ENCODE data around the gene SLC22A3. TPM values are rescaled to one million over a fixed set of nuclear protein-coding genes. Genes with fewer than 3 reads are reported as not detected.
A peak's percentile ranks its signal among the peaks of the same experiment; 100 is the strongest.

SLC22A3 gene
- total and polyA plus RNA-seq, 8 donors: 2.0 to 29.3 (median 7.2) TPM

- DNase-seq: no peak
- no peaks in the 10 kb centered on the region for H3K36me3 ChIP-seq
- H3K27me3 ChIP-seq: no peaks in the 10 kb centered on the region
- no peaks in the 10 kb centered on the region for H3K9me3 ChIP-seq
- peak overlapping the region in 3 of 5 donors; percentile 1 to 76 (median 4) for H3K27ac ChIP-seq
- peaks cover 15 to 36% (median 26%) of the 10 kb centered on the region in 4 donors for H3K4me1 ChIP-seq
- TF ChIP-seq EP300 (IDR thresholded peaks at IDR 0.05) (no peak), POLR2AphosphoS5 (IDR thresholded peaks at IDR 0.05) (no peak), CTCF (IDR thresholded peaks at IDR 0.05) (no peak), POLR2A (IDR thresholded peaks at IDR 0.05) (no peak)
- intact Hi-C loops (cut with DNase I; ENCODE audit: low total_unique reads): no loop called here
- H3K4me3 ChIP-seq: no peak overlapping the region
- 70 to 80% (median 73%) methylated on average over 4 of the region's 4 CpGs for WGBS, 5 donors
Measured at GRCh38 chr6:160429620-160429895, 81.4 kb downstream of the SLC22A3 start.

- intact Hi-C loops (cut with DNase I; ENCODE audit: low total_unique reads): no loop called here
- H3K9me3 ChIP-seq: no peaks in the 10 kb centered on the region
- H3K36me3 ChIP-seq: no peaks in the 10 kb centered on the region
- TF ChIP-seq CTCF (IDR thresholded peaks at IDR 0.05) (no peak), POLR2A (IDR thresholded peaks at IDR 0.05) (no peak), POLR2AphosphoS5 (IDR thresholded peaks at IDR 0.05) (peak in 1 of 3 donors; percentile 47), EP300 (IDR thresholded peaks at IDR 0.05) (no peak)
- H3K27me3 ChIP-seq: no peaks in the 10 kb centered on the region
- no peak overlapping the region for H3K4me3 ChIP-seq
- DNase-seq: peak in 1 of 2 donors; percentile 19
- peaks cover 15 to 36% (median 26%) of the 10 kb centered on the region in 4 donors for H3K4me1 ChIP-seq
- peak overlapping the region in 4 of 5 donors; percentile 60 to 76 (median 70) for H3K27ac ChIP-seq
- WGBS, 5 donors: 58 to 79% (median 77%) methylated on average over 4 of the region's 4 CpGs
Measured at GRCh38 chr6:160430203-160430602, 82.0 kb downstream of the SLC22A3 start.

- intact Hi-C loops (cut with DNase I; ENCODE audit: low total_unique reads): no loop called here
- TF ChIP-seq CTCF (IDR thresholded peaks at IDR 0.05) (no peak), POLR2A (IDR thresholded peaks at IDR 0.05) (no peak), EP300 (IDR thresholded peaks at IDR 0.05) (no peak), POLR2AphosphoS5 (IDR thresholded peaks at IDR 0.05) (no peak)
- peak in 1 of 2 donors; percentile 59 for DNase-seq
- WGBS, 5 donors: 68 to 87% (median 74%) methylated on average over 5 of the region's 5 CpGs
- peaks cover 15 to 36% (median 26%) of the 10 kb centered on the region in 4 donors for H3K4me1 ChIP-seq
- no peaks in the 10 kb centered on the region for H3K9me3 ChIP-seq
- H3K36me3 ChIP-seq: no peaks in the 10 kb centered on the region
- peak overlapping the region in 4 of 5 donors; percentile 60 to 76 (median 70) for H3K27ac ChIP-seq
- H3K4me3 ChIP-seq: no peak overlapping the region
- no peaks in the 10 kb centered on the region for H3K27me3 ChIP-seq
Measured at GRCh38 chr6:160430751-160431150, 82.6 kb downstream of the SLC22A3 start.

- DNase-seq: peak; percentile 33 to 81
- Histone ChIP-seq H3K27me3 (no peaks in the 10 kb centered on the region), H3K4me1 (peaks cover 15 to 36% (median 26%) of the 10 kb centered on the region in 4 donors), H3K36me3 (no peaks in the 10 kb centered on the region), H3K9me3 (no peaks in the 10 kb centered on the region), H3K27ac (peak overlapping the region in 4 of 5 donors; percentile 60 to 76 (median 70)), H3K4me3 (no peak overlapping the region)
- no peak for TF ChIP-seq CTCF (IDR thresholded peaks at IDR 0.05)
- peak; percentile 48 to 78 (median 71) for TF ChIP-seq POLR2AphosphoS5 (IDR thresholded peaks at IDR 0.05)
- peak; percentile 55 for TF ChIP-seq EP300 (IDR thresholded peaks at IDR 0.05)
- no peak for TF ChIP-seq POLR2A (IDR thresholded peaks at IDR 0.05)
- intact Hi-C loops (cut with DNase I; ENCODE audit: low total_unique reads): no loop called here
- 22 to 47% (median 28%) methylated on average over 8 of the region's 8 CpGs for whole genome bisulfite sequencing, 5 donors
Measured at GRCh38 chr6:160431226-160431625, 83.0 kb downstream of the SLC22A3 start.

Measured in stomach (tissue), 9 donors.